ENCODE results near the gene NOTCH1.

The NOTCH1 gene

DNA sequence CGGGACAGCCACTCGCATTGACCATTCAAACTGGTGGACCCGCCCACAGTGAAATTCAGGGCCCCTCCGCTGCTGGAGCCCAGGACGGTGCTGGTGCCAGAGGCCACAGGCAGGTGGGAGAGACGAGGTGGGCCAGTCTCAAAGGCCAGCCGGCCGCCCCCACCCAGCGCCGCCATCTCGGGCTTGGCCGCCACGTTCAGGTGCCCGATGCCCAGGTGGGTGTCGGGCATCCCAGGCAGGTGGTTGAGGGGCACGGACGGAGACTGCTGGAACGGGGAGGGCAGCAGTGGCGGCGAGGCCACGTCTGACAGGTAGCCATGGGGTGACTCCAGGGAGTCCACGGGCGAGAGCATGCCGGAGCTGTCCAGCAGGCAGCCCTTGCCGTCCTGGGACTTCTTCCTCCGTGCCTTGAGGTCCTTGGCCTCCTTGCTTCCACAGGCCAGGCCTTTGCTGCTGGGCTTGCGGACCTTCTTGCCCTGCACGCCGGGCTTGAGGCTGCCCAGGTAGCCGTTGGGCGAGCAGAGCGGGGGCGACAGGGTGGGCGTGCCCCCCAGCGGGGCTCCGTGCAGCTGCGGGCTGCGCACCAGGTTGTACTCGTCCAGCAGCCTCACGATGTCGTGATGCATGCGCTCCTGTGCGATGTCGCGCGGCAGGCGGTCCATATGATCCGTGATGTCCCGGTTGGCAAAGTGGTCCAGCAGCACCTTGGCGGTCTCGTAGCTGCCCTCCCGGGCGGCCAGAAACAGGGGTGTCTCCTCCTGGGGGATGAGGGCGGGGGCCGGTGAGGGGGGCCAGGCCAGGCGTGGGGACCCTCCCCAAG is 48.8 kb downstream of the NOTCH1 start:
- H3K4me1 ChIP-seq (ENCODE audit: control insufficient read depth, insufficient read depth, low read length), result no peaks in the 10 kb centered on the region
- H3K4me2 ChIP-seq (ENCODE audit: low read length), result no peak overlapping the region
- H3K9me3 ChIP-seq (replicated peaks; ENCODE audit: low read length), result no peaks in the 10 kb centered on the region
- H3K9ac ChIP-seq (ENCODE audit: low read depth, low read length), result no peak overlapping the region
- H3K4me3 ChIP-seq (ENCODE audit: low read length), result no peak overlapping the region
- H3K27me3 ChIP-seq (ENCODE audit: control insufficient read depth, insufficient read depth, low read length), result no peaks in the 10 kb centered on the region
- H3K36me3 ChIP-seq (ENCODE audit: insufficient read depth, low read length), result peaks cover 38% of the 10 kb centered on the region

DNA sequence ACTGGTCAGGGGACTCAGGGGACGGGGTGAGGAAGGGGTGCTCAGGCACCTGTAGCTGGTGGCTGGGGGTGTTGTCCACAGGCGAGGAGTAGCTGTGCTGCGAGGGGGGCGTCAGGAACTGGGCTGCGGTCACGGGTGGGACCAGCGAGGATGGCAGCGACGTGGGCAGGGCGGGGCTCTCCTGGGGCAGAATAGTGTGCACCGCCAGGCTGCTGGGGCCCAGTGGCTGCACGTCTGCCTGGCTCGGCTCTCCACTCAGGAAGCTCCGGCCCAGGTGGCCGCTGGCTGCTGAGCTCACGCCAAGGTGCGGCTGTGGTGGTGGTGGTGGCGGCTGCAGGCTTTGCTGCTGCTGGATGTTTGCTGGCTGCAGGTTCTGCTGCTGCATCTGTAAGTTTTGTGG is 49.7 kb downstream of the NOTCH1 start:
- H3K36me3 ChIP-seq (ENCODE audit: insufficient read depth, low read length), result peaks cover 31% of the 10 kb centered on the region
- H3K4me1 ChIP-seq (ENCODE audit: control insufficient read depth, insufficient read depth, low read length), result no peaks in the 10 kb centered on the region
- no peaks in the 10 kb centered on the region for H3K27me3 ChIP-seq (ENCODE audit: control insufficient read depth, insufficient read depth, low read length)
- no peak overlapping the region for H3K4me3 ChIP-seq (ENCODE audit: low read length)
- H3K4me2 ChIP-seq (ENCODE audit: low read length), result no peak overlapping the region
- no peak overlapping the region for H3K9ac ChIP-seq (ENCODE audit: low read depth, low read length)
- no peaks in the 10 kb centered on the region for H3K9me3 ChIP-seq (replicated peaks; ENCODE audit: low read length)

DNA sequence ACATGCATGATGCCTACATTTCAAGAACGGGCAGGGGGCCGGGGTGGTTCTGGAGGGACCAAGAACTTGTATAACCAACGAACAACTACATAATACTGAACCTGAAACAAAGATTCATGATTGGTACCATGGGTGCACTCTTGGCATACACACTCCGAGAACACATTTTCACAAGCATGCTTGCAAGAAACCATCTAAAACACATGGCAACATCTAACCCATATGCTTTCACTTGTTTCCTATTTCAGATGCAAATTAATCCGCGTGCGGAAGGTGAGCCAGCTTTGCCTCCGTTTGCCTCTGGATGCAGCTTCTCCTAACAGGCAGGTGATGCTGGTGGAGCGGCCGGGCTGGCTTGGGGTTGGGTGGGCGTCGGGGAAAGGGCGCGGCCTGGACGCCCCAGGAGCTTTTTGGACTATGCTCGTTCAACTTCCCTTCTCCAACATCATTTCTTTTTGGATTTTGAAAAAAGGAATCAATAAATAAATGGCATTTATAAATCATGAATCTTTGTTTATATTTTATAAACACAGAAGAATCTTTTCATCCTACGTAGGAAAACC is 50.5 kb downstream of the NOTCH1 start:
- H3K36me3 ChIP-seq (ENCODE audit: insufficient read depth, low read length), result peaks cover 29% of the 10 kb centered on the region
- H3K9ac ChIP-seq (ENCODE audit: low read depth, low read length), result no peak overlapping the region
- H3K4me1 ChIP-seq (ENCODE audit: control insufficient read depth, insufficient read depth, low read length), result no peaks in the 10 kb centered on the region
- H3K9me3 ChIP-seq (replicated peaks; ENCODE audit: low read length), result no peaks in the 10 kb centered on the region
- H3K4me3 ChIP-seq (ENCODE audit: low read length), result no peak overlapping the region
- no peaks in the 10 kb centered on the region for H3K27me3 ChIP-seq (ENCODE audit: control insufficient read depth, insufficient read depth, low read length)
- H3K4me2 ChIP-seq (ENCODE audit: low read length), result no peak overlapping the region

DNA sequence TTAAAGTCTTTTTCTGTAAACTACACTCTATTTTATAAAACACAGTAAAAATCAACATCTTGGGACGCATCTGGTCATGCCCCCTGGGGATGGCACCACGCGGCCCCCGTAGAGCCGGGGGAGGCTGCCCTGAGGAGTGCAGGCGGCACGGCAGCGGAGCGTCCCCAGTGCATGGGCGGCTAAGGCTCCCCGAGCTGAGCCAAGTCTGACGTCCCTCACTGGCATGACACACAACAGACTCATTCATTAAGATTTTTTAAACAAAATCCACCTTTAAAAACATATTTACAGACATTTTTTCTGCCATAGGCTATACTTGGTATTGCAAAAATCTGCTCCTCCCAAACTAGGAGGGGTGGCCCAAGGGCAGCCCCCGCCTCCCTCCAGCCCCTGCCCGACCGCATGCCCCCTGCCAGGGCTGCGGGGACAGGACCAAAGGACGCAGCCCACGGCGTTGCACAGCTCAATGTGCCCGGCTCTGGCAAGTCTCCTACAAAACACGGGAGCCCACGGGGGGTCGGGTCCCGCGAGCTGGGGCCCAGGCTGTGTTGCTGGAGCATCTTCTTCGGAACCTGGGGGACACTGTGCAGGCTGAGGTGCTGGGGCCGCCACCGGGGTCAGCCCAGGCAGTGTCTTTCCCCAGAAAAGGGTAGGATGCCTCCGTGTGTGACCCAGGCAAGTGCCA is 51.2 kb downstream of the NOTCH1 start:
- peaks cover 3% of the 10 kb centered on the region for H3K27me3 ChIP-seq (ENCODE audit: control insufficient read depth, insufficient read depth, low read length)
- peaks cover 22% of the 10 kb centered on the region for H3K36me3 ChIP-seq (ENCODE audit: insufficient read depth, low read length)
- no peak overlapping the region for H3K4me3 ChIP-seq (ENCODE audit: low read length)
- no peaks in the 10 kb centered on the region for H3K4me1 ChIP-seq (ENCODE audit: control insufficient read depth, insufficient read depth, low read length)
- no peak overlapping the region for H3K4me2 ChIP-seq (ENCODE audit: low read length)
- no peaks in the 10 kb centered on the region for H3K9me3 ChIP-seq (replicated peaks; ENCODE audit: low read length)
- no peak overlapping the region for H3K9ac ChIP-seq (ENCODE audit: low read depth, low read length)

DNA sequence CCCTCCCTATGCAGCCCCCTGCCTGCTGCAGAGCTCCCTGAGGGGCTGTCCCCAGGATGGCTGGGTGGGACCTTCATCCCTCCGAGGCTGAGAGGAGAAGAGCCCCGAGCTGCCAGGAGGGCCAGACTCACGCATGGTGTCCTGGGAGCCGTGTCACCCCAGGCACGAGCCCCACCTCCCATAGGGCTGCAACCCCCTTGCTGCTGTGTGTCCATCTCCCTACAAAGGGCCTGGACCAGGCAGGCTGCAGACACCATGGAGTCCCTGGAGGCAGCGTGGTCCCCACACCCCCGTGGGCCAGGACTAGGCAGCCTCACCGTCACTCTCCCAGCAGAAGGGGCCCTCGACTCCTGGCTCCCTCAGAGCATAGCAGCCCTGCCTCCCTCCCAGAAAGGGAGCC is 51.8 kb downstream of the NOTCH1 start:
- H3K9ac ChIP-seq (ENCODE audit: low read depth, low read length), result no peak overlapping the region
- no peak overlapping the region for H3K4me3 ChIP-seq (ENCODE audit: low read length)
- no peak overlapping the region for H3K4me2 ChIP-seq (ENCODE audit: low read length)
- H3K36me3 ChIP-seq (ENCODE audit: insufficient read depth, low read length), result peaks cover 16% of the 10 kb centered on the region
- no peaks in the 10 kb centered on the region for H3K4me1 ChIP-seq (ENCODE audit: control insufficient read depth, insufficient read depth, low read length)
- H3K27me3 ChIP-seq (ENCODE audit: control insufficient read depth, insufficient read depth, low read length), result peaks cover 7% of the 10 kb centered on the region
- no peaks in the 10 kb centered on the region for H3K9me3 ChIP-seq (replicated peaks; ENCODE audit: low read length)

DNA sequence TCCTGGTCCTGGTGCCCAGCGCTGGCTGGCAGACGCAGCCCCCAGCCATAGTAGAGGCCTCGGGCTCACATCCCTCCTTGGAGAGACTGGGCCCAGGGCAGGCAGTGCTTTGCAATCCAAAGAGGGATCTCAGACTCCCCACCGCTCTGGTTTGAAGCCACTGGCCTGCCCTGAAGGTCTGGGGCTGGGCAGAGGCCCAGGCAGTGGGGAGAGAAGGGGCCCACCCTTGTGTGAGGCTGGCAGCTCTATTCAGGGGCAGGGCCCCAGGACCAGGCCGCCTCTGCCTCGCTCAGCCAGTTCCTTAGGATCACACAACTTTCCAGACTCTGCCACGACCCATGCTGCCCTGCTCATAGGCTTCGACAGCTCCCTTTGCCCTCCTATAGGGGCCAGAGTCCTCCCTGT is 52.3 kb downstream of the NOTCH1 start:
- Histone ChIP-seq H3K9me3 (replicated peaks; ENCODE audit: low read length) (no peaks in the 10 kb centered on the region), H3K9ac (ENCODE audit: low read depth, low read length) (no peak overlapping the region), H3K27me3 (ENCODE audit: control insufficient read depth, insufficient read depth, low read length) (peaks cover 7% of the 10 kb centered on the region), H3K4me2 (ENCODE audit: low read length) (no peak overlapping the region), H3K4me1 (ENCODE audit: control insufficient read depth, insufficient read depth, low read length) (no peaks in the 10 kb centered on the region), H3K36me3 (ENCODE audit: insufficient read depth, low read length) (peaks cover 12% of the 10 kb centered on the region), H3K4me3 (ENCODE audit: low read length) (no peak overlapping the region)

DNA sequence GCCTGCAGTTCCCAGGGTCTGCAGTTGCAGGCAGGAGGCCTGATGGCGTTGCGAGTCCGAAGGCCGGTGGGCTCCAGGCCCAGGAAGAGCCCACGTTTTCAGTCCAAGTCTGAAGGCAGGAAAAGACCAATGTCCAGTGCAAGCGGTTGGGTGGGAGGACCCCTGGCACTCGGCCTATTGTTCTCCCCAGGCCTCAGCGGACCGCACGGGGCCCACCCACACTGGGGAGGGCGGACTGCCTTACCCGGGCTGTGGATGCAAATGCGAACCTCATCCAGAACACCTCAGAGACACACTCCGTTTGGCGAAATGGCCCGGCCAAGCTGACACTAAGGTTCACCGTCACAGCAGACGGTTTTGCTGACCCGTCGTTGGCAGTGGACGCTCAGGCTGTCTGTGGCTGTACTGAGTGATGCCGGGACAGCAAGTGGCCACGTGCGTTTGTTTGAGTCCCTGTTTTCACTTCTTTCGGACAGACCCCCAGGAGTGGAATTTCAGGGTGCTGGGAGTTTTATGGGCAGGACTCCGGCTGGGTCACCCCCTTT is 52.8 kb downstream of the NOTCH1 start:
- Histone ChIP-seq H3K4me1 (ENCODE audit: control insufficient read depth, insufficient read depth, low read length) (no peaks in the 10 kb centered on the region), H3K9ac (ENCODE audit: low read depth, low read length) (no peak overlapping the region), H3K27me3 (ENCODE audit: control insufficient read depth, insufficient read depth, low read length) (peaks cover 12% of the 10 kb centered on the region), H3K9me3 (replicated peaks; ENCODE audit: low read length) (no peaks in the 10 kb centered on the region), H3K4me3 (ENCODE audit: low read length) (no peak overlapping the region), H3K4me2 (ENCODE audit: low read length) (no peak overlapping the region), H3K36me3 (ENCODE audit: insufficient read depth, low read length) (peaks cover 8% of the 10 kb centered on the region)

DNA sequence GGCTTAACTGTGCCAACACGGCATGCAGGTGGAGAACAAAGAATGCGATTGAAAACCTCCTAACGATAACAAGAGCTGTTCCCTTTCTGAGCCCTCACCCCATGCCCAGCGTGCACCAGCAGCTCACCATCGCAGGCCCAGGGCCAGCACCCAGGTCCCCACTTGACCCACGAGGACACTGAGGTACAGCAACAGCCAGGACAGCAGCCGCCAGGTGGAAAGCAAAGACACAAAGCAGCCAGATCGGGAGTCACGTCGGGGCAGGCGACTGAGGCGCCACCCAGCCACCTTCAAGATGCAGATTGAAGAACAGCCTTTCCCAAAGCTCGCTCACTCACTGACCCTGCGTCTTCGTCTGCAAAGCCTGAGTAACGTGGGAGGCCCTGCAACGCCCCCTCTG is 56.1 kb downstream of the NOTCH1 start:
- Histone ChIP-seq H3K4me2 (ENCODE audit: low read length) (no peak overlapping the region), H3K4me3 (ENCODE audit: low read length) (no peak overlapping the region), H3K27me3 (ENCODE audit: control insufficient read depth, insufficient read depth, low read length) (peaks cover 23% of the 10 kb centered on the region), H3K9ac (ENCODE audit: low read depth, low read length) (no peak overlapping the region), H3K9me3 (replicated peaks; ENCODE audit: low read length) (no peaks in the 10 kb centered on the region), H3K4me1 (ENCODE audit: control insufficient read depth, insufficient read depth, low read length) (peaks cover 2% of the 10 kb centered on the region), H3K36me3 (ENCODE audit: insufficient read depth, low read length) (no peaks in the 10 kb centered on the region)

DNA sequence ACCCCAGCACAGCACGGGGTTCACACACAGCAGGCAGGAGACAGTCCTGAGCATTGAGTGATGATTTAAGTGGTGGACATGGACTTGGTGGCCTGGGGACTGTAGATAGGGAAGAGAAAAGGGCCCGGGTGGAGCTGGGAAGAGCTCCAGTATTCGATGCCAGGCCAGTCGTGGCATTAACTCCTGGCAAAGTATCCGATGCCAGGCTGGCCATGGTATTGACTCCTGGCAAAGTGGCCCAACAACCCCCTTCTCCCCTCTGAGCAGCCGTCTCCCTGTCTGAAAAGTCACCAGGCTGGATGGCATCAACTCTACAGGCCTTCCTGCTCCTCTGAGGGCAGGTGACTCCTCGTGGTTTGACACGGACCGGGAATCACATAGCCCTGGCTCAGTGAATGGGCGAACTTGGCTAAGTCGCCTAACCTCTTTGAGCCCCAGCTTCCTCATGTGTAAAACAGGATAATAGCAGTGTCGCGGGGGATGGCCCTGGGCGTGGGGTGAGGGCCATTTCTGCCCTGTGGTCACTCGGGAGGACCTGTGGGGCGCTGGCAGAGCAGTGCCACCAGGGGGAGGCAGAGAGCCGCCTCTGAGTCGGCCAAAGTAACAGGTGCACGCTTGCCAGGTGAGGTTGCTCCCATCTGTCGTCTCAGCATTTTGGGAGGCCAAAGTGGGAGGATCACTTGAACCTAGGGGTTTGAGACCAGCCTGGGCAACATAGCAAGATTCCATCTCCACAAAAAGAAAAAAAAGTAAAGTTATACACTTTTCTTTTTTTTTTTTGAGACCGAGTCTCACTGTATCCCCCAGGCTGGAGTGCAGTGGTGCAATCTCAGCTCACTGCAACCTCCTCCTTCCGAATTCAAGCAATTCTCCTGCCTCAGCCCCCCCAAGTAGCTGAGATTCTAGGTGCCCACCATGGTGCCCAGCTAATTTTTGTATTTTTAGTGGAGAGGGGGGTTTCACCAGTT is 57.3 kb downstream of the NOTCH1 start:
- Histone ChIP-seq H3K4me3 (ENCODE audit: low read length) (no peak overlapping the region), H3K27me3 (ENCODE audit: control insufficient read depth, insufficient read depth, low read length) (peaks cover 23% of the 10 kb centered on the region)

DNA sequence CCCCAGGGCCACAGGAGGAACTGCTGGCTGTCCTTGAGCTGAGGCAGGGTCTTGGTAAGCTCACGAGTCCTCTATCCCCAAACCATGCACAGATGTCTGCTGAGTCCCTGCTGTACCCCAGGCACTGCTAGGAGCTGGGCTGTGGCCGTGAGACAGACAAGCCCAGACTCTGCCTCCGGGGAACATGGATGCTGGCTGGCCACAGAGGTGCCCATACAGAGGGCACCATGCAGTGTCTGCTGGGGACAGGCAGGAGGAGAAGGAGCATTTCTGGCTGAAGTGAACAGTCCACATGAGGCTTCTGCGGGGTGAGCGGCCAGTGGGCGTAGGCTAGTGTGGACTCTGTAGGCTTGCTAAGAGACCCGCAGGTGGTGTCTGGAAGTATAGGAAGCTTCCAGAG is 58.2 kb downstream of the NOTCH1 start:
- no peaks in the 10 kb centered on the region for H3K9me3 ChIP-seq (replicated peaks; ENCODE audit: low read length)
- H3K4me2 ChIP-seq (ENCODE audit: low read length), result no peak overlapping the region
- H3K9ac ChIP-seq (ENCODE audit: low read depth, low read length), result no peak overlapping the region
- H3K27me3 ChIP-seq (ENCODE audit: control insufficient read depth, insufficient read depth, low read length), result peaks cover 23% of the 10 kb centered on the region
- no peak overlapping the region for H3K4me3 ChIP-seq (ENCODE audit: low read length)
- H3K36me3 ChIP-seq (ENCODE audit: insufficient read depth, low read length), result no peaks in the 10 kb centered on the region
- peaks cover 10% of the 10 kb centered on the region for H3K4me1 ChIP-seq (ENCODE audit: control insufficient read depth, insufficient read depth, low read length)

More for the DNA sequence above, 57.3 kb downstream of the NOTCH1 start:
- Histone ChIP-seq H3K4me1 (ENCODE audit: control insufficient read depth, insufficient read depth, low read length) (peaks cover 10% of the 10 kb centered on the region), H3K36me3 (ENCODE audit: insufficient read depth, low read length) (no peaks in the 10 kb centered on the region), H3K9me3 (replicated peaks; ENCODE audit: low read length) (no peaks in the 10 kb centered on the region), H3K9ac (ENCODE audit: low read depth, low read length) (no peak overlapping the region), H3K4me2 (ENCODE audit: low read length) (no peak overlapping the region)
